Keratinocyte (primary cell): ENCODE data around the gene UBE2O. TPM values are rescaled to one million over a fixed set of nuclear protein-coding genes. Genes with fewer than 3 reads are reported as not detected.
"Not testable (repeated sequence)": the region's sequence is repeated elsewhere in the genome, so short reads cannot be mapped to it uniquely, and the experiment has no call there.

Source experiments
- DNase-seq: peaks from one replicate; pipeline ENCODE4 v3.0.0-alpha.2; 2011; ENCODE audit warnings: low read depth, missing footprints, low spot score
- FAIRE-seq: peaks from 2 replicates; lab custom pipeline; 2011; peaks lifted over from hg19 to GRCh38; lab: Jason Lieb, UNC
- H2AFZ ChIP-seq: 2 replicates; pipeline ENCODE4 v1.6.0; 2012; ENCODE audit warnings: low read length, control low read depth, inconsistent platforms; ENCODE audit not compliant: control insufficient read depth
- H3K27ac ChIP-seq: 2 replicates; pipeline ENCODE4 v1.5.1; 2011; ENCODE audit warnings: low read length; ENCODE audit not compliant: control insufficient read depth, insufficient read depth
- H3K27me3 ChIP-seq: 3 replicates; pipeline ENCODE4 v1.6.0; 2011; ENCODE audit warnings: low read length; ENCODE audit not compliant: control insufficient read depth, insufficient read depth; ENCODE audit errors: extremely low read depth
- H3K36me3 ChIP-seq, 2 experiments: 2 replicates in 1 of 2; 3 replicates in 1 of 2; pipeline ENCODE4 v1.5.1; 2011; ENCODE audit warnings: low read length in 2 of 2, mild to moderate bottlenecking in 1 of 2; ENCODE audit not compliant: control insufficient read depth in 2 of 2, insufficient read depth in 2 of 2; ENCODE audit errors: extremely low read depth in 1 of 2
- H3K4me1 ChIP-seq: 3 replicates; pipeline ENCODE4 v1.5.1; 2011; ENCODE audit warnings: low read length; ENCODE audit not compliant: control insufficient read depth, insufficient read depth; ENCODE audit errors: extremely low read depth
- H3K4me2 ChIP-seq: 3 replicates; pipeline ENCODE4 v1.6.0; 2011; ENCODE audit warnings: low read depth, low read length; ENCODE audit not compliant: control insufficient read depth, insufficient read depth; ENCODE audit errors: extremely low read depth
- H3K4me3 ChIP-seq, 3 experiments: fragments of 200-600 bp in 1 of 3; sonication (generic) in 1 of 3; 2 replicates in 2 of 3; 3 replicates in 1 of 3; pipeline ENCODE4 v1.5.1; 2011 to 2016; ENCODE audit warnings: low read length in 3 of 3, mild to moderate bottlenecking in 3 of 3, control low read depth in 2 of 3, inconsistent platforms in 1 of 3, low read depth in 1 of 3, mixed read lengths in 1 of 3, mixed run types in 1 of 3, moderate library complexity in 1 of 3; ENCODE audit not compliant: control insufficient read depth in 2 of 3, insufficient read depth in 2 of 3; ENCODE audit errors: extremely low read depth in 1 of 3
- H3K79me2 ChIP-seq: 2 replicates; pipeline ENCODE4 v1.6.0; 2012; ENCODE audit warnings: low read length; ENCODE audit not compliant: control insufficient read depth, insufficient read depth
- H3K9ac ChIP-seq: 3 replicates; pipeline ENCODE4 v1.6.0; 2011; ENCODE audit warnings: low read length; ENCODE audit not compliant: control insufficient read depth, insufficient read depth; ENCODE audit errors: extremely low read depth
- H3K9me1 ChIP-seq: 3 replicates; pipeline ENCODE4 v1.6.0; 2011; ENCODE audit warnings: low read length; ENCODE audit not compliant: control insufficient read depth, insufficient read depth; ENCODE audit errors: extremely low read depth
- H3K9me3 ChIP-seq: 2 replicates; pipeline ENCODE4 v1.5.1; 2012; ENCODE audit warnings: low read depth, low read length; ENCODE audit not compliant: control insufficient read depth
- H4K20me1 ChIP-seq: 3 replicates; pipeline ENCODE4 v1.6.0; 2011; ENCODE audit warnings: low read length; ENCODE audit not compliant: control insufficient read depth, insufficient read depth; ENCODE audit errors: extremely low read depth
- EZH2 ChIP-seq: IDR thresholded peaks from one replicate; pipeline ENCODE4 v1.6.1; 2012; ENCODE audit warnings: inconsistent platforms, mild to moderate bottlenecking, low read length, moderate library complexity
- dilution Hi-C: fragments of 300-500 bp; cut with MboI; formaldehyde crosslinking; loops from one replicate; pipeline ENCODE4 v1.7.0; 2020; ENCODE audit warnings: low sequenced_read_pairs; ENCODE audit not compliant: extremely low pct_ligation_motif_present
- polyA plus RNA-seq, 5 experiments: library from polyadenylated mRNA; depleted of rRNA in 3 of 5; stranded (reverse) in 3 of 5; stranded (forward) in 1 of 5; unstranded in 1 of 5; fragments of >200 nt; gene quantifications; 1 replicate in 1 of 5; 2 replicates in 3 of 5; 3 replicates in 1 of 5; pipeline versions ENCODE4 v1.2.1 to v1.2.3, GENCODE V29; 2011 to 2012; ENCODE audit warnings: missing spikeins in 2 of 5, low read depth in 1 of 5, low replicate concordance in 1 of 5
- TF ChIP-seq, protein P1 (sequence below), 3 experiments: IDR thresholded peaks in 1 of 3; conservative IDR thresholded peaks in 1 of 3; optimal IDR thresholded peaks in 1 of 3; 2 replicates in 2 of 3; 3 replicates in 1 of 3; pipeline versions ENCODE3 to v1.5.1; 2011; ENCODE audit warnings: low read length in 3 of 3, mild to moderate bottlenecking in 3 of 3, moderate library complexity in 2 of 3, control low read depth in 1 of 3, inconsistent platforms in 1 of 3; ENCODE audit not compliant: insufficient read depth in 2 of 3; ENCODE audit errors: extremely low read depth in 1 of 3

The UBE2O gene
- polyA plus RNA-seq, 1 donor (not counting 4 experiments of a cell fraction or from before 2014, with no cell fraction given): 10.9 TPM

DNA sequence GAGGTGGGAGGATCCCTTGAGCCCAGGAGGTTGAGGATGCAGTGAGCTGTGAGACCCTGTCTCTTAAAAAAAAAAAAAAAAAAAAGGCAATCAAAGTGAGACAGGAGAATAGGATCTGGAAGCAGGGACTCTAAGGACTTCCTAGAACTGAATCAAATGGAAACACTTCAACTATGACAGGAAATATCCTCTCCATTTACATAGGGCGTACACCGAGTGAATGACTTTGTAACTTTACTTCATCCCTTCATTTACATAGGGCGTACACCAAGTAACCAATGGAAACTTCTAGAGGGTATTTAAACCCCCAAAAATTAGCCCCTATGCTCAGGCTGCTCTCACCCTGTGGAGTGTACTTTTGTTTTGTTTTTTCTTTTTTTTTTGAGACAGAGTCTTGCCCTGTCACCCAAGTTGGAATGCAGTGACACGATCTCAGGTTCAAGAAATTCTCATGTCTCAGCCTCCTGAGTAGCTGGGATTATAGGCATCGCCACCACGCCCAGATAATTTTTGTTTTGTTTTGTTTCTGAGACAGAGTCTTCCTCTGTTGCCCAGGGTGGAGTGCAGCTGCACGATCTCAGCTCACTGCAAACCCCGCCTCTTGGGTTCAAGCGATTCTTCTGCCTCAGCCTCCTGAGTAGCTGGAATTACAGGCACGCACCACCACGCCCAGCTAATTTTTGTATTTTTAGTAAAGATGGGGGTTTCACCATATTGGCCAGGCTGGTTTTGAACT is 89.7 kb downstream of the UBE2O start:
- Histone ChIP-seq H2AFZ (no peak overlapping the region), H3K4me3 (no peak overlapping the region), H3K9me1 (no peaks in the 10 kb centered on the region), H3K27me3 (no peaks in the 10 kb centered on the region), H3K4me1 (peaks cover 15% of the 10 kb centered on the region), H3K27ac (no peak overlapping the region), H3K9ac (no peak overlapping the region), H3K36me3 (no peaks in the 10 kb centered on the region), H3K9me3 (no peaks in the 10 kb centered on the region), H4K20me1 (no peaks in the 10 kb centered on the region), H3K4me2 (no peak overlapping the region), H3K79me2 (no peaks in the 10 kb centered on the region)
- FAIRE-seq: peak; percentile 32
- dilution Hi-C loops: no loop called here
- DNase-seq: no peak
- no peak for TF ChIP-seq EZH2
- TF ChIP-seq, protein P1, sequence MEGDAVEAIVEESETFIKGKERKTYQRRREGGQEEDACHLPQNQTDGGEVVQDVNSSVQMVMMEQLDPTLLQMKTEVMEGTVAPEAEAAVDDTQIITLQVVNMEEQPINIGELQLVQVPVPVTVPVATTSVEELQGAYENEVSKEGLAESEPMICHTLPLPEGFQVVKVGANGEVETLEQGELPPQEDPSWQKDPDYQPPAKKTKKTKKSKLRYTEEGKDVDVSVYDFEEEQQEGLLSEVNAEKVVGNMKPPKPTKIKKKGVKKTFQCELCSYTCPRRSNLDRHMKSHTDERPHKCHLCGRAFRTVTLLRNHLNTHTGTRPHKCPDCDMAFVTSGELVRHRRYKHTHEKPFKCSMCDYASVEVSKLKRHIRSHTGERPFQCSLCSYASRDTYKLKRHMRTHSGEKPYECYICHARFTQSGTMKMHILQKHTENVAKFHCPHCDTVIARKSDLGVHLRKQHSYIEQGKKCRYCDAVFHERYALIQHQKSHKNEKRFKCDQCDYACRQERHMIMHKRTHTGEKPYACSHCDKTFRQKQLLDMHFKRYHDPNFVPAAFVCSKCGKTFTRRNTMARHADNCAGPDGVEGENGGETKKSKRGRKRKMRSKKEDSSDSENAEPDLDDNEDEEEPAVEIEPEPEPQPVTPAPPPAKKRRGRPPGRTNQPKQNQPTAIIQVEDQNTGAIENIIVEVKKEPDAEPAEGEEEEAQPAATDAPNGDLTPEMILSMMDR (optimal IDR thresholded peaks at IDR 0.05 in 1 of 3, IDR thresholded peaks at IDR 0.05 in 1 of 3, conservative IDR thresholded peaks at IDR 0.05 in 1 of 3; ENCODE audit: extremely low read depth in 1 of 3, insufficient read depth in 2 of 3, low read length in 3 of 3): no peak

DNA sequence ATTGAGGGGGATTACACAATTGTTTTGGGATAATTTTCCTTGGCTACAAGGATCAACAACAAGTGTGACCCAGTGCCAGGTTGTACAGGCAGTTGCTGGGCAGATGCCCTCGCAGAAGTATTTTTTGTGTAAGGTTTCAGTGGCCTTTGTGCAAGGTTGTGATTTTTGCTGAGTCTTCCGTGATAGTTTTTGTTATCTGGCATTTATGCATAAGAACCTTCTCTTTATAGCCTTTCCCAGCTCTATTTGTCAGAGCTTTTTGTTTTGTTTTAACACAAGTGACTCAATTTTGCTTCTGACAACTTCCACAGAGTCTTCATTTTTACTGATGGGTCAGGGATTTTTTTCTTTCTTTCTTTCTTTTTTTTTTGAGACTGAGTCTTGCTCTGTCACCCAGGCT is 92.5 kb downstream of the UBE2O start:
- FAIRE-seq (no peak), DNase-seq (no peak)

DNA sequence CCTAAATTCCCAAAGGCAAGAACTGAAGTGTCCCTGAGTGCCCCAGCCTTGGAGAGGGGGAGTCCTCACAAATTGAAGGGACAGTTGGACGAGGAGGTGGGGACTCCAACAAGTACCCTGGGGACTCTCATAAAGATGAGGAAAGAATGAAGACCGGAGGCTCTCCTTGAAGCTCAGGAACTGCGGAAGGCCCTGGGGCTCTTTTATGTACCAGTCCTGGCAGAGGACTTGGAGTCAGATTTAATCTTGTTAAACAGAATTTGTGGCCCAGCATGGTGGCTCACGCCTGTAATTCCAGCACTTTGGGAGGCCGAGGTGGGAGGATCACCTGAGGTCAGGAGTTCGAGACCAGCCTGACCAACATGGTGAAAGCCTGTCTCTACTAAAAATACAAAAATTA is 93.2 kb downstream of the UBE2O start:
- dilution Hi-C loops, H3K9ac ChIP-seq, FAIRE-seq, H3K9me3 ChIP-seq, H3K4me3 ChIP-seq, DNase-seq, H3K36me3 ChIP-seq, H3K27ac ChIP-seq, H4K20me1 ChIP-seq, H3K79me2 ChIP-seq, H3K27me3 ChIP-seq, H3K4me2 ChIP-seq, H2AFZ ChIP-seq, H3K9me1 ChIP-seq: not testable (repeated sequence)
- H3K4me1 ChIP-seq: peaks cover 16% of the 10 kb centered on the region

More for the DNA sequence above, 92.5 kb downstream of the UBE2O start:
- Histone ChIP-seq H3K4me2 (no peak overlapping the region), H2AFZ (no peak overlapping the region), H3K27me3 (no peaks in the 10 kb centered on the region), H4K20me1 (no peaks in the 10 kb centered on the region), H3K79me2 (no peaks in the 10 kb centered on the region), H3K9me3 (no peaks in the 10 kb centered on the region), H3K9ac (no peak overlapping the region), H3K9me1 (no peaks in the 10 kb centered on the region), H3K36me3 (no peaks in the 10 kb centered on the region), H3K27ac (no peak overlapping the region), H3K4me3 (no peak overlapping the region), H3K4me1 (peaks cover 15% of the 10 kb centered on the region)
- no peak for TF ChIP-seq EZH2
- TF ChIP-seq, protein P1 (optimal IDR thresholded peaks at IDR 0.05 in 1 of 3, IDR thresholded peaks at IDR 0.05 in 1 of 3, conservative IDR thresholded peaks at IDR 0.05 in 1 of 3; ENCODE audit: extremely low read depth in 1 of 3, insufficient read depth in 2 of 3, low read length in 3 of 3): no peak
- dilution Hi-C loops: no loop called here
